ENCODE results near the gene IL1RL1.

IL1RL1 gene

DNA sequence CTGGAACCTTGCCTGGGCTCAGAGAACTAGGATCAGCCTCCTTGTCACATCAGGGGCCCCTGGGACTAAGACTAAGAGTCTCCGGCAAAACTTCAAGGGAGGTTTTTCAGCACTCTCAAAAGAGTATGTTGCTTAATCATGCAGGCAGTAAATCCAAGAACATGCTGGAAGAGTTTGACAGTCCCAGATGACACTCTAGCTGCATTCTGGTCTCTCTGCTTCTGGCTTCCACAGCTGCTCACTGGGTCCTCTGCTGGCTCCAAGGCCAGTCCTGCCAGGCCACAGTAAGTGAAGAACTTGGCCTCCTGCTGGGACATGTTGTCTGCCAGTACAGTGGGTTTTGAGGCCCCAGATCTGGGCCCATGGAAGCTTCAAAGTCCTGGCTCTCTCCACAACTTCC, 45.2 kb upstream of the IL1RL1 start:
- no peak overlapping the region for H3K4me2 ChIP-seq (ENCODE audit: low read length)
- H3F3A ChIP-seq (ENCODE audit: insufficient read depth, low read length), result no peaks in the 10 kb centered on the region
- no peaks in the 10 kb centered on the region for H3K4me1 ChIP-seq (ENCODE audit: insufficient read depth, low read length, severe bottlenecking)

DNA sequence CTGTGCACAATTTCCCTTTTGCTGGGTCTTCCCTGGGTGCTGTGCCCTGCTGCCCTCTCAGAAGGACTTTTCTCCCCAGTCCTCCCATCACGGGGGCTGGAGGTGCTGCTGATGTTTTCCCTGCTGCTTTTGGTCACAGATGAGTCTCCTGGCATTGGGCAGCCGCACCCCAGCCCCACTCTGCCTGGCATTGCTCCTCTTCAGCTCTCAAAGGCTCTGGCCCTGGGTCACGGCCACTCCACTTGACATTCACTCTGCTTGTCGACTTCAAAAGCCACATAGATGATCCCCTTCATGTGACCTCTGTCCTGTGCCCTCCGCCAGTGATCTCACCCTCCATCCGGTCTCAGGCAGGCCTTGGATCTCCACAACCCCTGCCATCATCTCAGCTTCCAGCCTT, 43.6 kb upstream of the IL1RL1 start:
- H2AFZ ChIP-seq (ENCODE audit: low read length), result no peak overlapping the region
- no peaks in the 10 kb centered on the region for H3K9me2 ChIP-seq (ENCODE audit: low read depth, low read length)

More for the DNA sequence above, 45.2 kb upstream of the IL1RL1 start:
- H3K27ac ChIP-seq (ENCODE audit: low read depth, low read length, poor library complexity, severe bottlenecking), result no peak overlapping the region
- TF ChIP-seq EZH2 (IDR thresholded peaks at IDR 0.05; ENCODE audit: borderline replicate concordance, low read length), result no peak
- TF ChIP-seq, protein P1, sequence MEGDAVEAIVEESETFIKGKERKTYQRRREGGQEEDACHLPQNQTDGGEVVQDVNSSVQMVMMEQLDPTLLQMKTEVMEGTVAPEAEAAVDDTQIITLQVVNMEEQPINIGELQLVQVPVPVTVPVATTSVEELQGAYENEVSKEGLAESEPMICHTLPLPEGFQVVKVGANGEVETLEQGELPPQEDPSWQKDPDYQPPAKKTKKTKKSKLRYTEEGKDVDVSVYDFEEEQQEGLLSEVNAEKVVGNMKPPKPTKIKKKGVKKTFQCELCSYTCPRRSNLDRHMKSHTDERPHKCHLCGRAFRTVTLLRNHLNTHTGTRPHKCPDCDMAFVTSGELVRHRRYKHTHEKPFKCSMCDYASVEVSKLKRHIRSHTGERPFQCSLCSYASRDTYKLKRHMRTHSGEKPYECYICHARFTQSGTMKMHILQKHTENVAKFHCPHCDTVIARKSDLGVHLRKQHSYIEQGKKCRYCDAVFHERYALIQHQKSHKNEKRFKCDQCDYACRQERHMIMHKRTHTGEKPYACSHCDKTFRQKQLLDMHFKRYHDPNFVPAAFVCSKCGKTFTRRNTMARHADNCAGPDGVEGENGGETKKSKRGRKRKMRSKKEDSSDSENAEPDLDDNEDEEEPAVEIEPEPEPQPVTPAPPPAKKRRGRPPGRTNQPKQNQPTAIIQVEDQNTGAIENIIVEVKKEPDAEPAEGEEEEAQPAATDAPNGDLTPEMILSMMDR (IDR thresholded peaks at IDR 0.05; ENCODE audit: low read length), result no peak
- no peaks in the 10 kb centered on the region for H4K20me1 ChIP-seq (ENCODE audit: insufficient read depth, low read length)
- H2AFZ ChIP-seq (ENCODE audit: low read length), result no peak overlapping the region
- H3K36me3 ChIP-seq (ENCODE audit: insufficient read depth, low read length), result no peaks in the 10 kb centered on the region
- no peak overlapping the region for H3K9ac ChIP-seq (ENCODE audit: low read length)
- H3K79me2 ChIP-seq (ENCODE audit: insufficient read depth, low read length), result no peaks in the 10 kb centered on the region
- H3K9me2 ChIP-seq (ENCODE audit: low read depth, low read length), result no peaks in the 10 kb centered on the region
- no peaks in the 10 kb centered on the region for H3K9me3 ChIP-seq (ENCODE audit: low read length)
- H3K4me3 ChIP-seq (ENCODE audit: low read depth, low read length, poor library complexity, severe bottlenecking), result no peak overlapping the region
- no peaks in the 10 kb centered on the region for H3K27me3 ChIP-seq (ENCODE audit: insufficient read depth, low read length)

DNA sequence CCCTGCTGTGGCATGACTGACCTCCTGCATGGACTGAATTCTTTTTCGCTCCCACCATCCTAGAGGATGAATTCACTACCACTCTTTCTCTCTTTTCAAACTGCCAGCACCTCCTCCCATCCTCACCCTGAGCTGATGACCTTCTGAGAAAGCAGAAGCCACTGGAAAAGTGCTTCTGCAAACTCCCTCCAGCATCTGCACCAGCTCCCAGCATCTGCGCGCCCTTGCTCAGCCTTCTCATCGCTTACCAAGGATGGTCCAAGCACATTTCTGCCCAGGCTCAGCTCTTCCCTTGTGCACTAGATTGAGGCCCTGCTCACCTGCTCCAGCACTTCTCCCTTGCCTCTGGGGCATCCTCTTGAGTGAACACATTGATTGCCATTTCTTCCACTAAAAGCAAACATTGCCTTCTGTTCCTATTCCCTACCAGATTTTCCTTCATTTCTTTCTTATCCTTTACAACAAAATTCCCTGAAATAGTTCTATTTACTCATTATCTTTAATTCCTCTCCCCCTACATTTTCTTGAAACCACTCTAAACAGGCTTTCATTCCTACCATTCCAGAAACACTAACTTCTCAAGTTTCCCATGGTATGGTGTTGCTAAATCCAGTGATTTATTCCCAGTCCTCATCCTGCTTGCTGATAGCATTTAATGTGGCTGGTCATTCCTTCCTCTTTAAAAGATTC, 42.7 kb upstream of the IL1RL1 start:
- no peak overlapping the region for H2AFZ ChIP-seq (ENCODE audit: low read length)
- no peaks in the 10 kb centered on the region for H3K4me1 ChIP-seq (ENCODE audit: insufficient read depth, low read length, severe bottlenecking)
- no peak overlapping the region for H3K9ac ChIP-seq (ENCODE audit: low read length)
- H3K9me2 ChIP-seq (ENCODE audit: low read depth, low read length), result no peaks in the 10 kb centered on the region
- H3K4me2 ChIP-seq (ENCODE audit: low read length), result no peak overlapping the region
- no peak overlapping the region for H3K4me3 ChIP-seq (ENCODE audit: low read depth, low read length, poor library complexity, severe bottlenecking)
- no peaks in the 10 kb centered on the region for H3K27me3 ChIP-seq (ENCODE audit: insufficient read depth, low read length)
- H4K20me1 ChIP-seq (ENCODE audit: insufficient read depth, low read length), result no peaks in the 10 kb centered on the region
- no peak overlapping the region for H3K27ac ChIP-seq (ENCODE audit: low read depth, low read length, poor library complexity, severe bottlenecking)
- H3K9me3 ChIP-seq (ENCODE audit: low read length), result no peaks in the 10 kb centered on the region
- TF ChIP-seq EZH2 (IDR thresholded peaks at IDR 0.05; ENCODE audit: borderline replicate concordance, low read length), result no peak
- TF ChIP-seq, protein P1 (IDR thresholded peaks at IDR 0.05; ENCODE audit: low read length), result no peak
- H3F3A ChIP-seq (ENCODE audit: insufficient read depth, low read length), result no peaks in the 10 kb centered on the region
- no peaks in the 10 kb centered on the region for H3K36me3 ChIP-seq (ENCODE audit: insufficient read depth, low read length)
- no peaks in the 10 kb centered on the region for H3K79me2 ChIP-seq (ENCODE audit: insufficient read depth, low read length)

More for the DNA sequence above, 43.6 kb upstream of the IL1RL1 start:
- H4K20me1 ChIP-seq (ENCODE audit: insufficient read depth, low read length), result no peaks in the 10 kb centered on the region
- no peak overlapping the region for H3K27ac ChIP-seq (ENCODE audit: low read depth, low read length, poor library complexity, severe bottlenecking)
- no peaks in the 10 kb centered on the region for H3K27me3 ChIP-seq (ENCODE audit: insufficient read depth, low read length)
- H3K4me3 ChIP-seq (ENCODE audit: low read depth, low read length, poor library complexity, severe bottlenecking), result no peak overlapping the region
- no peaks in the 10 kb centered on the region for H3K4me1 ChIP-seq (ENCODE audit: insufficient read depth, low read length, severe bottlenecking)
- no peaks in the 10 kb centered on the region for H3K36me3 ChIP-seq (ENCODE audit: insufficient read depth, low read length)
- no peaks in the 10 kb centered on the region for H3F3A ChIP-seq (ENCODE audit: insufficient read depth, low read length)
- H3K79me2 ChIP-seq (ENCODE audit: insufficient read depth, low read length), result no peaks in the 10 kb centered on the region
- H3K9me3 ChIP-seq (ENCODE audit: low read length), result no peaks in the 10 kb centered on the region
- no peak overlapping the region for H3K9ac ChIP-seq (ENCODE audit: low read length)
- no peak for TF ChIP-seq EZH2 (IDR thresholded peaks at IDR 0.05; ENCODE audit: borderline replicate concordance, low read length)
- TF ChIP-seq, protein P1 (IDR thresholded peaks at IDR 0.05; ENCODE audit: low read length), result no peak
- no peak overlapping the region for H3K4me2 ChIP-seq (ENCODE audit: low read length)

Data from OCI-LY1 (cell line).